Activated naive CD4-positive, alpha-beta T cell treated with anti-CD3 and anti-CD28 coated beads, Interleukin-2, amount 50 U/mL, for 16 hours (primary cell): ENCODE results near the gene KIF2C.
"Not testable (repeated sequence)": the region's sequence is repeated elsewhere in the genome, so short reads cannot be mapped to it uniquely, and the experiment has no call there.

Experiments used
- DNase-seq: peaks from one replicate; pipeline ENCODE4 v3.0.0-alpha.2; 2020

Gene KIF2C

DNA sequence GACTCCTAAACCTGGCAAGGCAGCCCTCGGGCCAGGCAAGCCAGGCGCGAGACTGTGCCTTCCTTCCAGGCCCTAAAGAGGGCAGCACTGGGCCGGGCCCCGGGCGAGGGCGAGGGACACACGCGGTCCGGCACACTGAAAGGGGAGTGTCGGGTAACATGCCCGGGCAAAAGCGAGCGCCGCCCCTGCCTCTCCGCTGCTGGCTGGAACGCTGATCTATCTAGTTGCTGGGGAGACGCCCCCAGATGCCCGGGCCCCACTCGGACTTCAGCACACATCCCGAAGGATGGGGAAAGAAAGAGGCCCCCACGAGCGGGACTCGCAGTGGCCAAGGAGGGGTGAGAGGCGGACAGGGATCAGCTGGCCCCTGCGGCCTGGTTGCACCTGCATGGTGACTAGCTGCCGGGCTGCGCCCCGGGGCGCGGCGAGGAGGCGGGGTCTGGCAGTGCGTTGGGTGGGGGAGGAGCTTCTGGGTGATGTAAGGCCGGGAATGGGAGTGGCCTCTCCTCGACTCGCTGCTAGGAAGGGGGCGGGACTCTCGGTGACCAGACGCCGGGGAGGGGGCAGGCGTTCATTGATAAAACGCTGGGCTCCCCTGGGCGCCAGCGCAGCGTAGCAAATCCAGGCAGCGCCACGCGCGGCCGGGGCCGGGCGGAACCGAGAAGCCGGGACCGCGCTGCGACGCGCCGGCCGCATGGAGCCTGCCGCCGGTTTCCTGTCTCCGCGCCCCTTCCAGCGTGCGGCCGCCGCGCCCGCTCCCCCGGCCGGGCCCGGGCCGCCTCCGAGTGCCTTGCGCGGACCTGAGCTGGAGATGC, 60.3 kb downstream of the KIF2C start, which contains the start of gene PLK3:
PLK3 (plus strand) TSS at position 608 of the 815 bp plus-strand sequence; CDS start at position 695, 87 bp downstream.
- peak; percentile 98 for DNase-seq

- DNase-seq: peak; percentile 60
Measured at GRCh38 chr1:44801491-44802305, 62.1 kb downstream of the KIF2C start.

- no peak for DNase-seq
Measured at GRCh38 chr1:44802306-44803061, 62.8 kb downstream of the KIF2C start.

DNA sequence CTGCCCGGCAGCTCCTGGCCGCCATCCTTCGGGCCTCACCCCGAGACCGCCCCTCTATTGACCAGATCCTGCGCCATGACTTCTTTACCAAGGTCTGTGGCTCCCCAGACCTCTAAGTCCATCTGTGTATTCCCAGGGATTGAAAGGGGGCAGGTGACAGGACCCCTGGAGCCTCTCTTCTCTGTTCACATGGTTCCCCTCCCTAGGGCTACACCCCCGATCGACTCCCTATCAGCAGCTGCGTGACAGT, 63.4 kb downstream of the KIF2C start:
- no peak for DNase-seq

GRCh38 chr1:44803312-44804095, 63.9 kb downstream of the KIF2C start:
- no peak for DNase-seq

DNA sequence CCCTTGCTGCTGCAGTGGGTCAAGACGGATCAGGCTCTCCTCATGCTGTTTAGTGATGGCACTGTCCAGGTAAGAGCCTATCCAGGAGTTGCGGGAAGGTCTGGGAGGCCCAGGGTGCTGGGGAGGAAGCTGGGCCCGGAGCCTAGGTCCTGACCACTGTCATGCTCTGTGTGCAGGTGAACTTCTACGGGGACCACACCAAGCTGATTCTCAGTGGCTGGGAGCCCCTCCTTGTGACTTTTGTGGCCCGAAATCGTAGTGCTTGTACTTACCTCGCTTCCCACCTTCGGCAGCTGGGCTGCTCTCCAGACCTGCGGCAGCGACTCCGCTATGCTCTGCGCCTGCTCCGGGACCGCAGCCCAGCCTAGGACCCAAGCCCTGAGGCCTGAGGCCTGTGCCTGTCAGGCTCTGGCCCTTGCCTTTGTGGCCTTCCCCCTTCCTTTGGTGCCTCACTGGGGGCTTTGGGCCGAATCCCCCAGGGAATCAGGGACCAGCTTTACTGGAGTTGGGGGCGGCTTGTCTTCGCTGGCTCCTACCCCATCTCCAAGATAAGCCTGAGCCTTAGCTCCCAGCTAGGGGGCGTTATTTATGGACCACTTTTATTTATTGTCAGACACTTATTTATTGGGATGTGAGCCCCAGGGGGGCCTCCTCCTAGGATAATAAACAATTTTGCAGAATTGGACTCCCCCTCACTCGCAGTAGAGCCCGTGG, 65.8 kb downstream of the KIF2C start:
- no peak for DNase-seq

DNA sequence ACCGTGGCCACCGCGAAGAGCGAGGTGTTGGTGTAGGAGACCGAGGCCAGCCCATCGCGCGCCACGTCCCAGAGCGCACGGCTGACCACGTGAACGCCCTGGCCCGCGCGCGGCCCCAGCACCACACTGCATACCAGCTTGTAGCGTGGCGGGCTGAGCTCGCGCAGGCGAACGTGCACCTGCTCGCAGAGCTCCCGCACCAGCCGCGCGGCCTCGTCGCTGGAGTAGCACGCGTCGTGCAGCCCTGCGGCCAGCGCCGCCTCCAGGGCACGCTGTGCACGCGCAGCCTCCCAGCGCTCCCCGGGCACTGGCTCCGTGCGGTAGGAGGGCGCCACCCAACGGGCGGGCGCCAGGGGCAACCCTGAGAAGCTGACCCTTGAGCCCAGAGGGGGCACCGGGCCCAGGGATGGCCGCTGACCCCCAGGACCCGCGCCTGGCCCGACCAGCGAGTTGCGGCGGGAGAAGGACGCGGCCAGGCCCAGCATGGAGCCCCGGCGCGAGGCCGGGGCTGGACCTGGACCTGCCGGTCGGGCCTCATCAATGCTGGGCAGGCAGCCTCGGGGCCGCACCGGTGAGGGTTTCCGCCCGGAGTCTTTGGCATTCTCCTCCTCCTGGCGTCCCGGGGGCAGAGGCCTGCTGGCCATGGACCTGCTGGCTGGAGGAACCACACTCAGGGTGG, 66.5 kb downstream of the KIF2C start:
- DNase-seq: no peak

GRCh38 chr1:44806704-44807363, 67.2 kb downstream of the KIF2C start, which contains the start of gene DYNLT4:
DYNLT4 (minus strand) TSS chr1:44807351; CDS start chr1:44806668, 683 bp downstream.
- no peak for DNase-seq

- DNase-seq: peak; percentile 79
Measured at GRCh38 chr1:44807364-44808062, 67.9 kb downstream of the KIF2C start.

DNA sequence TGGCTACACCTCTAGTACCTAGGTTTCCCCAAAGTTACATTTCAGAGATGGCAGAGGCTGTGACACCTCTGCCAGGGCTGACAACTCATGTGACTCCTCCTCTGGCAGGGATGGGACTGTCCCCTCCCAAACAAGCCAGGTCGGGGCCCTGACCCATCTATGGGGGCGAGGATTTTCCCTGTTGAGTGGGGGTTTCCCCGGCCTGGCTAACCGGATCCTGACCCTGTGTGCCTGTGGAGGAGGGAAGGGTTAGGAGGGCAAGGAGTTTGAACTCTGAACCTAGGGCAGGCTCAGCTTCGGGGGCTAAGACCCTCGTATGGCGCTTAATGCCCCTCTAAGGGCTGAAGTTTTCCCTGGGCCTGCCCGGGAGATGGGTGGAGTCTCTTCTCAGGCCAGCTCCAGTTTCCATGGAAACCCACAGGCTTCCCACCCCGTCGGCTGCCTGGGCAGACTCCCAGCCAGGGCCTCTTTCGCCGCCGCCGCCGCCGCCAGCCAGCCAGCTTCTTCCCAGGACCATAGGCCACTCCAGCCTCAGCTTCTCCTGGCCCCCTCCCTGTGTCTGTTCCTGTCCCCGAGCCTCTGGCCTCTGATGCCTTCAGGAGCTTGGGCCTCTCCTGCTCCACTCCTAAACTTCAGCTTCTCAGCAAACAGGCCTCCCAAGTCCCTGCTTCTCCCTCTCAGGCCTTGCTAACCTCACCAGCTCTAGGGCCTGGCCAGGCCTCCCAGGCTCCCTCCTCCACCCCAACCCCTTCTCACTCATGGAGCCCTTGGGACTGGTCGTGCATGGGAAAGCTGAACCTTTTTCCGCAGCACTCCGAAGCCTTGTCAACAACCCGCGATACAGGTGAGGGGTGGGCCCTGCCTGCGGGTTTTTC, 68.7 kb downstream of the KIF2C start, which contains the start of gene BTBD19:
BTBD19 (plus strand) TSS at position 461 of the 875 bp plus-strand sequence; CDS start at position 759, 298 bp downstream.
- DNase-seq: peak; percentile 77

- DNase-seq: peak; percentile 87
Measured at GRCh38 chr1:44808938-44809917, 69.6 kb downstream of the KIF2C start.

DNA sequence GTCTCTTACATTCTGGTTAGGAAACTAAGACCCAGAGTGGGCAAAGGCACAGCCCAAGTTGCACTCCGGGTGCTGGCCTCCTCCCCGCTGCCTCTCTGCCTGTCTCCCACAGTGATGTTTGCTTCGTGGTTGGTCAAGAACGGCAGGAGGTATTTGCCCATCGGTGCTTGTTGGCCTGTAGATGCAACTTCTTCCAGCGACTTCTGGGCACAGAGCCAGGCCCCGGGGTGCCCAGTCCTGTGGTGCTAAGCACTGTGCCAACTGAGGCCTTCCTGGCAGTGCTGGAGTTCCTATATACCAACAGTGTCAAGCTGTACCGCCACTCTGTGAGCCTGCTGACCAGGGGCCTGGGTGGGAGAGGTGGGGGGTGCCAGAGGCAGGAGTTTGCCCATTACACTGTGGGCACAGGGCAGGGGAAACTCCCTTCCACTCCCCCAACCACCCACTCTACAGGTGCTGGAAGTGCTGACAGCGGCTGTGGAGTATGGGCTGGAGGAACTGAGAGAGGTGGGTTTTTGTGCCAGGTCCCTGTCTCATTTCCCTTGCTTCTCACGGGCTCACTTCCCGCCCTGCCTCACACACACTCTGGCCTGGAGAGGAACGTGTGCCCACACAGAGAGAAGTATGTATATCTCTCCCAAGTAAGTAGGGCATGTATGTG, 70.6 kb downstream of the KIF2C start:
- DNase-seq: peak; percentile 40

- not testable (repeated sequence) for DNase-seq
Measured at GRCh38 chr1:44810762-44811105, 71.1 kb downstream of the KIF2C start.

DNA sequence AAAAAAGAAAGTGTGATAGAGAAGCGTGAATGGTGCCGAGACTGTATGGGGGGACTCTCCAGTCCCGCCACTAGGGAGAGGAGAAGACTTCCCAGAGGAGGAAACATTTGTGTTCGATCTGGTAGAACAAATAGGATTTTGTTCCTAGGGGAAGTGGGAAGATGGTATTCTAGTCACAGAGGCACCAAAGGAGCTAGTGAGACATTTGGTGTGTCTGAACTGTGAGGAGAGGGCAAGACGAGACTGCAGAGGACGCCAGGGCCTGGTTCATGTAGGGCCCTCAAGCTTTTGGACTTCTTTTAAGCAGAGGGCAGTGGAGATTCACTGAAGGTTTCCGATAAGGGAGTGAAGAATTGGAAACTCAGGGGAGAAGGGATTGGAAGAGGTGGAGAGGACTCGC, 71.6 kb downstream of the KIF2C start:
- DNase-seq: no peak

GRCh38 chr1:44812822-44813543, 73.3 kb downstream of the KIF2C start:
- no peak for DNase-seq

DNA sequence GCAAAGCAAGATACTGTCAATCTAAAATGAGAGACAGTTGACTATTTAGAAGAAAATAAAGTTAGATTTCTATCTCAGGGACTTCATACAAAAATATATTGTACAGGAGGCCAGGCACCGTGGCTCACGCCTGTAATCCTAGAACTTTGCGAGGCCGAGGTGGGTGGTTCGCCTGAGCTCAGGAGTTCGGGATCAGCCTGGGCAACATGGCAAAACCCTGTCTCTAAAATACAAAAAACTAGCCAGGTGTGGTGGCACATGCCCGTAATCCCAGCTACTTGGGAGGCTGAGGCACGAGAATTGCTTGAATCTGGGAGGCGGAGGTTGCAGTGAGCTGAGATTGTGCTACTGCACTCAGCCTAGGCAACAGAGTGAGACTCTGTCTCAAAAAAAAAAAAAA, 76.3 kb downstream of the KIF2C start:
- not testable (repeated sequence) for DNase-seq
